GM19035 (cell line): ENCODE results near the gene MMP1.
"Not testable (repeated sequence)": the region's sequence is repeated elsewhere in the genome, so short reads cannot be mapped to it uniquely, and the experiment has no call there.

Source experiments
- ATAC-seq: cut with Tn5 transposase; IDR thresholded peaks from one replicate; pipeline ENCODE4 v1.9.1; 2021; ENCODE audit not compliant: unreplicated experiment

The MMP1 gene

DNA sequence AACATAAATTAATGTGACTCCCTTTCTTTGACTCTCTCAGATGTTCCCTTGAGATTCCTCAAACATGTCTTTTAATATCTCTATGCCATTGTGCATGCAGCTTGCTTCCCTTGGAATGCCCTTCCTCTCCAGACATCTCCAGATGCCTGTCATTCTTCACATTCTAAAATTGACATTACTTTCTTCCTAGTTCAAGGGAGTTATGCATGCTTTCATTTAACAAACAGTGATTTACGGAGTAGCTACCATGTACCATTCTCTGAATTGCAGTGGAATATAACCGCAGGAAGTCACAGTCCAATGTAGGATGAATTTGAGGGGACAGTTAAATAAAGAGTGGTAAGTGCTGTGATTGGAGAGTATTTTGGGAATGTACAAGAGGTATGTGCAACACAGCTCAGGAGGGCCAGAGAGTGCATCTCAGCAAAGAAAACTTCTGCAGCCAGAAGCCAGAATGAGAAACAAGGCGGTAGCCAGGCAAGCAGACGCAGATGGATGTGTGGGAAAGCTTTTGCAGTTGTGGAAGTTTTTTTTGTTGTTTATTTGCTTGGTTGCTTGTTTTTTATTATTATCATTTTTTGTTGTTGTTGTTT is 36.2 kb downstream of the MMP1 start:
- no peak for ATAC-seq

DNA sequence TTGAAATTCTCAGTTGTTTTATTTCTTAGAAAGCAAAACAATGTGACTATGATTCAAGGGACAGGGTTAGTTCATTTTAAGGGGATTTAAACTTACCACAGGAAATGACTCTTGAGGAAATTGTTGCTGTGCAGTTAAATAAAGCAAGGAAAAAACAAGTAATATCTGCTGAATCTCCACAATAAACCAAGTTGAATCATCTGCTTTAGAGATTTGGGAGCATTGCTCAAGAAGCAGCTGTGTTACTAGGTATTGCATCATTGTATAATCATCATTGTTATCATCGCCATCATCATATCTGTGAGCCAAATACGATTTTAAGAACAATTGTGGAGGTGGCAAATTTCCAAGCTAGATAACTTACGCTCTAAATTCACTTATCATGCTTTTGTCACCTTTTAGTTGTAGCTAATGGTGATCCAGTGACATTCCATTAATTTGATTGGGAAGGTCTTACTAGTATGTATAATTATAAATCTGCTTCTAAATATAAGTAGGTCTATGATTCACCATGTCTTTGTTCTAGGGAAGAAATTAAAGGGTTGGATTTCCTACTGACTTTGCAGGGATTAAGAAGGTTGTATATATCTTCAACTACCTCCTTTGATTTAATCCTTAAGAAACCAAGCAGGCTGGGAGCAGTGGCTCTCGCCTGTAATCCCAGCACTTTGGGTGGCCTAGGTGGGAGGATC is 37.5 kb downstream of the MMP1 start:
- no peak for ATAC-seq

DNA sequence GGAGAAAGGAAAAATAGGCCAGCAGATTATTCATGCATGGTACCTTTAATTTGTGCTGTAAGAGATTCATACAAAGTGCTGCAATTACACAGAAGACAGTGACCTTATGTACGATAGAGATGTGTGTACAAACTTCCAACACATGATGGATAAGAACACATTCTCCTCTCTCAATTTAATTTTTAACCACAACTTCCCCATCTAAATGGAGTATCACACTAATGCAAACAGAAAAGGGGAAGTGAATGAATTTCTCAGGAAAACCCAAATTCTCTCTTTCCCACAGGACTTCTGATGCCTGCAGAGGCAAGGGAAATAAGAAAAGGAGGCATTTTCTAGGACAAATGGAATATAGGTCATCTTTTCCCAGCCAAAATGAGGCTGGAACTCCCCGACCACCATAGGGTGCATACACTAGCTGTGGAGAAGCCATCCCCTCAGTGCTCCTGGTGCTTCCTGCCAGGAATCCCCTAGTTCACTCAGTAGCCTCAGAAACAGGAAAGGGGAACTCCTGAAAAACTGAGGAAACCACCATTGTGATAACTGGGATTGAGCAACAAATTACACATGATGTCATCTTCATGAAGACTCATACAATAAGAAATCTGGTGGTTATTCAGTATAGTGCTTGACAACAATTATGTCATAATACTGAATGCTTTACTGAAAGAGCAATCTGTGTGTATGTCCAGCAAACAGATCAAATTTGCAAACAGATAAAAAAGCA is 40.0 kb downstream of the MMP1 start:
- ATAC-seq: no peak

DNA sequence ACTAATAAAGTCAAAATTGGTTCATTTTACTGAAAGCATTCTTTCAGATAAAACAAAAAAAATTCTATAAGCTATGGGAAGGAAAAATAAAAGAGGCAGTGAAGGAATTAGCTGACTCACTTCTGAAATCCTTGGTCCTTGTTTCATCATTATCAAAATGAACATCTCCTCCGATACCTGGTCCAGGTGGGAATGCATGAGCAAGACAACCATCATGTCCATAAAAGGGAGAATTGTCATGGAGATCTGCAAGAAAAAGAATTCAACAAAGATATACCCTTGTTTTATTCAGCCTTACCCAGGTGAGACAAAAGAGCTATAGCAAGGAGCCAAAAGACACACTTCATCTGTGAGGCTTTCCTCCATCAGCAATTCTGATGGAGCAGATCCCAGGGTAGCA is 44.7 kb downstream of the MMP1 start:
- no peak for ATAC-seq

DNA sequence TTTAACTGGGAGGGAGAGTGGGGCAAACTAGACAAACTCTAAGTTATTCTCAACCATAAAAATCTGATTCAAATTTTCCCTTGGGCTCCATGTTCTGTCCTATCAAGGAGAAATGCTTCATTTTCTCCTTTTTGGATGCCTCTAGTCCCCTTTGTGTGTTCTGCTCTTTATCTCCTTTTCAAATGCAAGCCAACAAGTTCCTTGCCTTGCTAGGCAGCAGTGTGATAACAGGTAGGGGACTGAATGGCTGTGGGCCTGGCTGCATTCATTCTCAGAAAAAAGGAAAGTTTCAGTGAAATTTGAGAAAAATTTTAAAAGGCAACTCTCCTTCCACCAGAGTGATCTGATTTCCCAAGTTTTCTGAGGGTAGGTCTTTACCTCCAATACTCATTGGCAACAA is 46.3 kb downstream of the MMP1 start:
- no peak for ATAC-seq

DNA sequence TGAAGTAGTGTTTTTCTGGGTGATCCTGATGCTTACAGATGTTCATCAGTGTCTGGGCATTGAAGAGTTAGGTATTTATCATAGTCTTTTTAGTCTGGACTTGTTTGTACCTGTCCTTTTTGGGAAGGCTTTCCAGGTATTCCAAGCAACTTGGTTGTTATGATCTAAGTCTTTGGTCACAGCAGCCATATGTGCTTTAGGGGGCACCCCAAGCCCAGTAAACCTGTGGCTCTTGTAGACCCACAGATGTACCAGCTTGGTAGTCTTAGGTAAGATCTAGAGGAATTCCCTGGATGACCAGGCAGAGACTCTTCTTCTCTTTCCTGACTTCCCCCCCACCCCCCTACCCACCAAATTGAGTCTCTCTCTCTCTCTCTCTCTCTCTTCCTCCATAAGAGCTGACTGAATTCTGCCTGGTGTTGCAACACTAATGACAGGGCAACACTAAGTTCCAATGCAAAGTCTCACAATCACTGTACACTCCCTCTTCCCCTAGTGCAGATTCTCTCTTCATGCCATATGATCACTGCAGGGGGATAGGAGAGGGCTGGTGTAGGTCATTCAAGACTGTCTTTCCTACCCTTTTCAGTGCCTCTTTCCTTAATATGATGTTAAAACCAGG is 48.7 kb downstream of the MMP1 start:
- no peak for ATAC-seq

DNA sequence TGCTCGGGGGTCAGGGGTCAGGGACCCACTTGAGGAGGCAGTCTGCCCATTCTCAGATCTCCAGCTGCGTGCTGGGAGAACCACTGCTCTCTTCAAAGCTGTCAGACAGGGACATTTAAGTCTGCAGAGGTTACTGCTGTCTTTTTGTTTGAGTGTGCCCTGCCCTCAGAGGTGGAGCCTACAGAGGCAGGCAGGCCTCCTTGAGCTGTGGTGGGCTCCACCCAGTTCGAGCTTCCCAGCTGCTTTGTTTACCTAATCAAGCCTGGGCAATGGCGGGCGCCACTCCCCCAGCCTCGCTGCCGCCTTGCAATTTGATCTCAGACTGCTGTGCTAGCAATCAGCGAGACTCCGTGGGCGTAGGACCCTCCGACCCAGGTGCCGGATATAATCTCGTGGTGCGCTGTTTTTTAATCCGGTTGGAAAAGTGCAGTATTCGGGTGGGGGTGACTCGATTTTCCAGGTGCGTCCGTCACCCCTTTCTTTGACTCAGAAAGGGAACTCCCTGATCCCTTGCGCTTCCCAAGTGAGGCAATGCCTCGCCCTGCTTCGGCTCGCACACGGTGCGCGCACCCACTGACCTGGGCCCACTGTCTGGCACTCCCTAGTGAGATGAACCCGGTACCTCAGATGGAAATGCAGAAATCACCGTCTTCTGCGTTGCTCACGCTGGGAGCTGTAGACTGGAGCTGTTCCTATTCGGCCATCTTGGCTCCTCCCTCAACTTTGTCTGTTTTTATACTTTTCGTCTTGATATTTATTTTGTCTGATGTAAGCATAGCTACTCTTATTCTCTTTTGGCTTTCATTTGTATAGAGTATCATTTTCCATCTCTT is 51.0 kb downstream of the MMP1 start:
- ATAC-seq: not testable (repeated sequence)
